Spleen (tissue), 7 donors: ENCODE results near the gene ZNF804B.

ENCODE experiments used
- POLR2AphosphoS5 ChIP-seq, 3 donors: sonication (generic); formaldehyde crosslinking; IDR thresholded peaks; one replicate each; pipeline ENCODE4 v1.5.1; 2017; ENCODE audit warnings: antibody characterized with exemption in 3 of 3
- TF ChIP-seq, protein P1 (sequence below), 11 experiments: fragments of 200-600 bp in 7 of 11; fragments of 450-650 bp in 4 of 11; sonication (generic) in 4 of 11; IDR thresholded peaks in 8 of 11; conservative IDR thresholded peaks in 3 of 11; 1 replicate in 7 of 11; 2 replicates in 4 of 11; pipeline versions ENCODE4 v1.4.0 to v1.8.0; 2016 to 2021; ENCODE audit warnings: antibody characterized with exemption in 11 of 11, inconsistent platforms in 4 of 11, mild to moderate bottlenecking in 1 of 11
- donor health status: DM: no; HTN: no; CAD: no; lungs with moderate emphysema.
- donor health status: DM: no; HTN: no; CAD: no.
- donor health status: DM: no; HTN: no; CAD: no.

DNA sequence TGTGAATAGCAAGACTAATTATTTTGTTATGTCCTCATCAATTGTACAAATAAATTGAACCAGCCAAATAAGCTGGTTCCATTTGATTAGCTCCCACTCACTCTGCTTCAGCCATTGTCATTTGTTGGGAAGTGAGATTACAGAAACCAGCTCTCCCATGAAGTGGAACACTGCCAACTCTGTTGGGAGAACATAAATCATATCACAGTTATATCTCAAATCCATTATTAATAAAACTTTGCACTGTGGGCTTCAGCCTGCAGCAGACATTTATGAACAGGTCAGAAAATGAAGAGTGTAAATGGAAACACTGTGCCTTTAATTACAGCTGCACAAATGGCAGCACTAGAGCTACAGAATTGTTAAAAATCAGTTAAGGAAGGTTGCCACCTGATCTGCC is 82.7 kb downstream of the ZNF804B start:
- TF ChIP-seq, protein P1, sequence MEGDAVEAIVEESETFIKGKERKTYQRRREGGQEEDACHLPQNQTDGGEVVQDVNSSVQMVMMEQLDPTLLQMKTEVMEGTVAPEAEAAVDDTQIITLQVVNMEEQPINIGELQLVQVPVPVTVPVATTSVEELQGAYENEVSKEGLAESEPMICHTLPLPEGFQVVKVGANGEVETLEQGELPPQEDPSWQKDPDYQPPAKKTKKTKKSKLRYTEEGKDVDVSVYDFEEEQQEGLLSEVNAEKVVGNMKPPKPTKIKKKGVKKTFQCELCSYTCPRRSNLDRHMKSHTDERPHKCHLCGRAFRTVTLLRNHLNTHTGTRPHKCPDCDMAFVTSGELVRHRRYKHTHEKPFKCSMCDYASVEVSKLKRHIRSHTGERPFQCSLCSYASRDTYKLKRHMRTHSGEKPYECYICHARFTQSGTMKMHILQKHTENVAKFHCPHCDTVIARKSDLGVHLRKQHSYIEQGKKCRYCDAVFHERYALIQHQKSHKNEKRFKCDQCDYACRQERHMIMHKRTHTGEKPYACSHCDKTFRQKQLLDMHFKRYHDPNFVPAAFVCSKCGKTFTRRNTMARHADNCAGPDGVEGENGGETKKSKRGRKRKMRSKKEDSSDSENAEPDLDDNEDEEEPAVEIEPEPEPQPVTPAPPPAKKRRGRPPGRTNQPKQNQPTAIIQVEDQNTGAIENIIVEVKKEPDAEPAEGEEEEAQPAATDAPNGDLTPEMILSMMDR (IDR thresholded peaks at IDR 0.05 in 8 of 11, conservative IDR thresholded peaks at IDR 0.05 in 3 of 11): no peak
- TF ChIP-seq POLR2AphosphoS5 (IDR thresholded peaks at IDR 0.05): no peak
